ENCODE data around the gene KLC1.

DNA sequence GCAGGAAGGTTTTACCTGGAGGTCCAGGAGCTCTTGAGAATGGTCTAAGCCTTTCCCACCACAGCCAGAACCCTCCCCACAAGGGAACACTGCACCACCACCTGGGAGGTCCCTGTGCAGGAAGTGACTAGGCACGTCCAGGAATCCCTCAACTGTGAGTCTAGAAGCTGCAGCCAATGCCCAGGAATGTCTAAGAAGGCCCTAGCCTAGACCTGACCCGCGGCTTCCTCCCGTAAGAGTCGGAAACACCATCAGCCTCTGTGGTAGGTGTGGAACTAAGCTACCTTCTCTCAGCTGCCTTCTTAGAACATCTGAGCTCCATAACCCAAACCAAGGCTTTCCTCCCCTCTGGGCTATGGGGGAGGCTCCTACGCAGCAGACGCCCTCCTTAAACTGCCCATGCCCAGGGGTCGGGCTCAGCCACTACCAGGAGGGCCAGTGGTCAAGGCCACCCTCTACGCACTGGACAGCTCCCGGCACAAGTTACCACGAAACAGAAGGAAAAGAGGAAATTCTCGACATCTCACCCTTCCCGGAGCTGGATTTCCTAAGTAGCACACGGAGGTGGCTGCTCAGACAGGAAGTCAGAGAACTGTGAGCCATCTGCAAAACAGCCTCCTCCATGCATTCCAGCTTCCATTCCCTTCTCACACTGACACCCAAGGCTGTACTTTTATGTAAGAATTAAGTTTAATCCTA, 112.1 kb downstream of the KLC1 start:
- TF ChIP-seq, protein P1, sequence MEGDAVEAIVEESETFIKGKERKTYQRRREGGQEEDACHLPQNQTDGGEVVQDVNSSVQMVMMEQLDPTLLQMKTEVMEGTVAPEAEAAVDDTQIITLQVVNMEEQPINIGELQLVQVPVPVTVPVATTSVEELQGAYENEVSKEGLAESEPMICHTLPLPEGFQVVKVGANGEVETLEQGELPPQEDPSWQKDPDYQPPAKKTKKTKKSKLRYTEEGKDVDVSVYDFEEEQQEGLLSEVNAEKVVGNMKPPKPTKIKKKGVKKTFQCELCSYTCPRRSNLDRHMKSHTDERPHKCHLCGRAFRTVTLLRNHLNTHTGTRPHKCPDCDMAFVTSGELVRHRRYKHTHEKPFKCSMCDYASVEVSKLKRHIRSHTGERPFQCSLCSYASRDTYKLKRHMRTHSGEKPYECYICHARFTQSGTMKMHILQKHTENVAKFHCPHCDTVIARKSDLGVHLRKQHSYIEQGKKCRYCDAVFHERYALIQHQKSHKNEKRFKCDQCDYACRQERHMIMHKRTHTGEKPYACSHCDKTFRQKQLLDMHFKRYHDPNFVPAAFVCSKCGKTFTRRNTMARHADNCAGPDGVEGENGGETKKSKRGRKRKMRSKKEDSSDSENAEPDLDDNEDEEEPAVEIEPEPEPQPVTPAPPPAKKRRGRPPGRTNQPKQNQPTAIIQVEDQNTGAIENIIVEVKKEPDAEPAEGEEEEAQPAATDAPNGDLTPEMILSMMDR (IDR thresholded peaks at IDR 0.05; ENCODE audit: insufficient read depth, low read length, poor library complexity, severe bottlenecking): no peak
- no peak for TF ChIP-seq EZH2phosphoT487 (conservative IDR thresholded peaks at IDR 0.05; ENCODE audit: low read length)

Data from SU-DHL-6 (cell line).